HL-60 (cell line): Measurements from ENCODE around the gene PTGES3L.
"Not testable (repeated sequence)": the region's sequence is repeated elsewhere in the genome, so short reads cannot be mapped to it uniquely, and the experiment has no call there.

ENCODE experiments used
- GABPA ChIP-seq: IDR thresholded peaks from 2 replicates; pipeline ENCODE4 v1.6.1; 2012; ENCODE audit warnings: low read depth
- POLR2AphosphoS5 ChIP-seq: IDR thresholded peaks from 2 replicates; pipeline ENCODE4 v1.6.1; 2012; ENCODE audit warnings: low read depth
- TF ChIP-seq, protein P1 (sequence below): IDR thresholded peaks from one replicate; pipeline ENCODE4 v1.5.1; 2011; ENCODE audit warnings: low read length, control low read depth, inconsistent platforms; ENCODE audit not compliant: insufficient read depth

GRCh38 chr17:42919522-42920077 lies 60.3 kb downstream of the PTGES3L start:
- TF ChIP-seq POLR2AphosphoS5, GABPA: not testable (repeated sequence)
- TF ChIP-seq, protein P1, sequence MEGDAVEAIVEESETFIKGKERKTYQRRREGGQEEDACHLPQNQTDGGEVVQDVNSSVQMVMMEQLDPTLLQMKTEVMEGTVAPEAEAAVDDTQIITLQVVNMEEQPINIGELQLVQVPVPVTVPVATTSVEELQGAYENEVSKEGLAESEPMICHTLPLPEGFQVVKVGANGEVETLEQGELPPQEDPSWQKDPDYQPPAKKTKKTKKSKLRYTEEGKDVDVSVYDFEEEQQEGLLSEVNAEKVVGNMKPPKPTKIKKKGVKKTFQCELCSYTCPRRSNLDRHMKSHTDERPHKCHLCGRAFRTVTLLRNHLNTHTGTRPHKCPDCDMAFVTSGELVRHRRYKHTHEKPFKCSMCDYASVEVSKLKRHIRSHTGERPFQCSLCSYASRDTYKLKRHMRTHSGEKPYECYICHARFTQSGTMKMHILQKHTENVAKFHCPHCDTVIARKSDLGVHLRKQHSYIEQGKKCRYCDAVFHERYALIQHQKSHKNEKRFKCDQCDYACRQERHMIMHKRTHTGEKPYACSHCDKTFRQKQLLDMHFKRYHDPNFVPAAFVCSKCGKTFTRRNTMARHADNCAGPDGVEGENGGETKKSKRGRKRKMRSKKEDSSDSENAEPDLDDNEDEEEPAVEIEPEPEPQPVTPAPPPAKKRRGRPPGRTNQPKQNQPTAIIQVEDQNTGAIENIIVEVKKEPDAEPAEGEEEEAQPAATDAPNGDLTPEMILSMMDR: not testable (repeated sequence)
